Measurements from ENCODE around the gene C2orf81.
"Not testable (repeated sequence)": the region's sequence is repeated elsewhere in the genome, so short reads cannot be mapped to it uniquely, and the experiment has no call there.

GRCh38 chr2:74459503-74460118 lies 38.2 kb upstream of the C2orf81 start:
- TF ChIP-seq CTCF (conservative IDR thresholded peaks at IDR 0.05); ZFX (IDR thresholded peaks at IDR 0.05): not testable (repeated sequence)

All from C4-2B (cell line).